Left ventricle myocardium inferior (tissue), 1 donor: ENCODE measurements around the gene RAB44. TPM values are rescaled to one million over a fixed set of nuclear protein-coding genes. Genes with fewer than 3 reads are reported as not detected.
A peak's percentile ranks its signal among the peaks of the same experiment; 100 is the strongest.

Experiments
- DNase-seq: peaks from one replicate; pipeline ENCODE4 v3.0.0-alpha.2; 2020
- H3K27ac ChIP-seq: fragments of 200-600 bp; replicated peaks from 2 replicates; pipeline ENCODE4 v1.8.0; 2021
- H3K27me3 ChIP-seq: fragments of 200-600 bp; 2 replicates; pipeline ENCODE4 v1.8.0; 2021; ENCODE audit warnings: low read depth
- H3K36me3 ChIP-seq: fragments of 200-600 bp; 2 replicates; pipeline ENCODE4 v1.8.0; 2021
- H3K4me1 ChIP-seq: fragments of 200-600 bp; 2 replicates; pipeline ENCODE4 v1.8.0; 2021
- H3K4me3 ChIP-seq: fragments of 200-600 bp; 2 replicates; pipeline ENCODE4 v1.8.0; 2021; ENCODE audit warnings: mild to moderate bottlenecking, moderate library complexity
- H3K9me3 ChIP-seq: fragments of 200-600 bp; replicated peaks from 2 replicates; pipeline ENCODE4 v1.8.0; 2021
- CTCF ChIP-seq: fragments of 200-600 bp; IDR thresholded peaks from 2 replicates; pipeline ENCODE4 v1.8.0; 2021; ENCODE audit warnings: antibody characterized with exemption, mild to moderate bottlenecking, borderline replicate concordance
- intact Hi-C: fragments of 100-400 bp; cut with micrococcal nuclease; formaldehyde crosslinking; loops from one replicate; pipeline ENCODE4 v1.11.0; 2022
- total RNA-seq: library from RNA; stranded (reverse); fragmentation: NEBNext Ultra II Directional; extraction: Animal tissue kit (Norgen Biotek cat#: 25700); gene quantifications from one replicate; pipeline ENCODE4 v1.2.1, GENCODE V29; 2021
- donor health status: DM: no; HTN: yes; CAD: no; lungs with severe emphysema.

The RAB44 gene
- total RNA-seq, 1 donor from 2014 or later, result 0.05 TPM

- Histone ChIP-seq H3K4me1 (peaks cover 18% of the 10 kb centered on the region), H3K36me3 (no peaks in the 10 kb centered on the region), H3K4me3 (no peak overlapping the region), H3K27ac (no peak overlapping the region), H3K9me3 (no peaks in the 10 kb centered on the region), H3K27me3 (no peaks in the 10 kb centered on the region)
- no peak for TF ChIP-seq CTCF
- DNase-seq, result no peak
- intact Hi-C loops, result no loop called here
These were observed 30.9 kb downstream of the RAB44 start for GRCh38 chr6:36728289-36729160.

- DNase-seq, result no peak
- Histone ChIP-seq H3K27me3 (no peaks in the 10 kb centered on the region), H3K4me1 (peaks cover 18% of the 10 kb centered on the region), H3K9me3 (no peaks in the 10 kb centered on the region), H3K4me3 (no peak overlapping the region), H3K36me3 (no peaks in the 10 kb centered on the region), H3K27ac (no peak overlapping the region)
- no peak for TF ChIP-seq CTCF
- intact Hi-C loops, result no loop called here
These were observed 31.5 kb downstream of the RAB44 start for GRCh38 chr6:36729161-36729524.

GRCh38 chr6:36730424-36731380 is 33.1 kb downstream of the RAB44 start:
- no peak for DNase-seq
- Histone ChIP-seq H3K9me3 (no peaks in the 10 kb centered on the region), H3K27me3 (no peaks in the 10 kb centered on the region), H3K4me3 (no peak overlapping the region), H3K4me1 (peaks cover 32% of the 10 kb centered on the region), H3K36me3 (no peaks in the 10 kb centered on the region), H3K27ac (no peak overlapping the region)
- TF ChIP-seq CTCF, result no peak
- intact Hi-C loops, result no loop called here

GRCh38 chr6:36731622-36732310 is 34.1 kb downstream of the RAB44 start:
- H3K27me3 ChIP-seq, result no peaks in the 10 kb centered on the region
- TF ChIP-seq CTCF, result no peak
- no peaks in the 10 kb centered on the region for H3K36me3 ChIP-seq
- DNase-seq, result no peak
- no peak overlapping the region for H3K27ac ChIP-seq
- peaks cover 39% of the 10 kb centered on the region for H3K4me1 ChIP-seq
- no peak overlapping the region for H3K4me3 ChIP-seq
- intact Hi-C loops, result no loop called here
- H3K9me3 ChIP-seq, result no peaks in the 10 kb centered on the region

GRCh38 chr6:36733300-36733699 is 35.7 kb downstream of the RAB44 start:
- H3K36me3 ChIP-seq, result no peaks in the 10 kb centered on the region
- H3K9me3 ChIP-seq, result no peaks in the 10 kb centered on the region
- peak; percentile 3 for DNase-seq
- peaks cover 39% of the 10 kb centered on the region for H3K4me1 ChIP-seq
- intact Hi-C loops, result no loop called here
- no peak for TF ChIP-seq CTCF
- H3K4me3 ChIP-seq, result no peak overlapping the region
- H3K27me3 ChIP-seq, result no peaks in the 10 kb centered on the region
- H3K27ac ChIP-seq, result no peak overlapping the region
